Testis (tissue), 3 donors: ENCODE measurements around the gene DPYD. TPM values are rescaled to one million over a fixed set of nuclear protein-coding genes. Genes with fewer than 3 reads are reported as not detected.
"Not testable (repeated sequence)": the region's sequence is repeated elsewhere in the genome, so short reads cannot be mapped to it uniquely, and the experiment has no call there.

Source experiments
- DNase-seq: peaks from one replicate; pipeline ENCODE4 v3.0.0-alpha.2; 2019
- H3K27ac ChIP-seq, 2 donors: fragments of 200-600 bp; sonication (generic); one replicate each; pipeline ENCODE4 v1.5.1; 2019
- H3K27me3 ChIP-seq: fragments of 200-600 bp; sonication (generic); one replicate; pipeline ENCODE4 v1.5.1; 2019
- H3K36me3 ChIP-seq: fragments of 200-600 bp; sonication (generic); one replicate; pipeline ENCODE4 v1.5.1; 2017; ENCODE audit warnings: low read depth; ENCODE audit errors: missing control alignments
- H3K4me1 ChIP-seq: fragments of 200-600 bp; sonication (generic); one replicate; pipeline ENCODE4 v1.5.1; 2019
- H3K4me3 ChIP-seq, 2 donors: fragments of 200-600 bp; sonication (generic); one replicate each; pipeline ENCODE4 v1.5.1; 2017 to 2019
- H3K9me3 ChIP-seq: fragments of 200-600 bp; sonication (generic); one replicate; pipeline ENCODE4 v1.5.1; 2017
- CTCF ChIP-seq, 3 experiments: fragments of 450-650 bp in 2 of 3; fragments of 200-600 bp in 1 of 3; sonication (generic) in 1 of 3; IDR thresholded peaks; one replicate each; pipeline ENCODE4 v1.5.1; 2016 to 2019; ENCODE audit warnings: antibody characterized with exemption in 3 of 3, mild to moderate bottlenecking in 2 of 3, moderate library complexity in 1 of 3
- POLR2A ChIP-seq: fragments of 450-650 bp; IDR thresholded peaks from one replicate; pipeline ENCODE4 v1.6.1; 2017; ENCODE audit warnings: antibody characterized with exemption, mild to moderate bottlenecking, moderate library complexity
- WGBS, 2 donors: methylation state at CpG; one replicate each; pipeline ENCODE4 v1.1.5; 2018; 5-methylcytosine and 5-hydroxymethylcytosine counted together
- intact Hi-C: fragments of 100-400 bp; cut with DNase I; formaldehyde crosslinking; loops from one replicate; pipeline ENCODE4 v1.15.1; 2023; ENCODE audit warnings: low total_unique reads
- polyA plus RNA-seq: library from polyadenylated mRNA; stranded (reverse); fragments of 350-450 nt; fragmentation: Illumina TruSeq; extraction: RNeasy Lipid Tissue Mini Kit (QIAGEN cat#74804); gene quantifications from one replicate; pipeline ENCODE4 v1.2.3, GENCODE V29; 2014; ENCODE audit warnings: low read depth, low replicate concordance; ENCODE audit not compliant: insufficient read depth
- total RNA-seq, 2 donors: library from RNA; depleted of rRNA; stranded (reverse); fragments of >200 nt; gene quantifications; one replicate each; pipeline ENCODE4 v1.2.3, GENCODE V29; 2016

DPYD gene
- total and polyA plus RNA-seq, 3 donors from 2014 or later: 6.7 to 14.7 (median 11.5) TPM

- intact Hi-C loops: no loop called here
- no peaks in the 10 kb centered on the region for H3K9me3 ChIP-seq
- whole genome bisulfite sequencing, 2 donors: 60 to 71% methylated on average over 2 of the region's 2 CpGs
Measured at GRCh38 chr1:97351846-97352245, 569.0 kb downstream of the DPYD start.

GRCh38 chr1:97350662-97351061, 570.2 kb downstream of the DPYD start:
- TF ChIP-seq CTCF (IDR thresholded peaks at IDR 0.05): no peak
- no peak for TF ChIP-seq POLR2A
- 44 to 59% methylated on average over 2 of the region's 2 CpGs for WGBS, 2 donors
- no peak overlapping the region for H3K27ac ChIP-seq
- no peak for DNase-seq
- no peaks in the 10 kb centered on the region for H3K4me1 ChIP-seq
- no peak overlapping the region for H3K4me3 ChIP-seq
- H3K36me3 ChIP-seq: no peaks in the 10 kb centered on the region
- H3K27me3 ChIP-seq: no peaks in the 10 kb centered on the region
- intact Hi-C loops: no loop called here
- no peaks in the 10 kb centered on the region for H3K9me3 ChIP-seq

More at GRCh38 chr1:97351846-97352245, 569.0 kb downstream of the DPYD start:
- Histone ChIP-seq H3K4me3 (no peak overlapping the region), H3K36me3 (no peaks in the 10 kb centered on the region), H3K27me3 (no peaks in the 10 kb centered on the region), H3K27ac (no peak overlapping the region), H3K4me1 (no peaks in the 10 kb centered on the region)
- TF ChIP-seq POLR2A (no peak), CTCF (IDR thresholded peaks at IDR 0.05) (no peak)
- DNase-seq: no peak

- TF ChIP-seq POLR2A (no peak), CTCF (IDR thresholded peaks at IDR 0.05) (no peak)
- Histone ChIP-seq H3K36me3 (no peaks in the 10 kb centered on the region), H3K27ac (no peak overlapping the region), H3K9me3 (no peaks in the 10 kb centered on the region), H3K4me3 (no peak overlapping the region), H3K27me3 (no peaks in the 10 kb centered on the region), H3K4me1 (no peaks in the 10 kb centered on the region)
- no peak for DNase-seq
- intact Hi-C loops: no loop called here
Measured at GRCh38 chr1:97350241-97350640, 570.6 kb downstream of the DPYD start.

GRCh38 chr1:97349794-97350193, 571.0 kb downstream of the DPYD start:
- DNase-seq, H3K9me3 ChIP-seq, H3K27ac ChIP-seq, H3K4me3 ChIP-seq, H3K4me1 ChIP-seq, intact Hi-C loops, H3K36me3 ChIP-seq, H3K27me3 ChIP-seq: not testable (repeated sequence)
- 92 to 100% methylated on average over 1 of the region's 1 CpG for WGBS, 2 donors

- H3K4me1 ChIP-seq: no peaks in the 10 kb centered on the region
- H3K9me3 ChIP-seq: no peaks in the 10 kb centered on the region
- no peak for TF ChIP-seq CTCF (IDR thresholded peaks at IDR 0.05)
- no peak for TF ChIP-seq POLR2A
- H3K27me3 ChIP-seq: no peaks in the 10 kb centered on the region
- H3K4me3 ChIP-seq: no peak overlapping the region
- intact Hi-C loops: no loop called here
- H3K36me3 ChIP-seq: no peaks in the 10 kb centered on the region
- no peak for DNase-seq
- no peak overlapping the region for H3K27ac ChIP-seq
- WGBS, 2 donors: 82 to 87% methylated on average over 3 of the region's 3 CpGs
Measured at GRCh38 chr1:97348599-97349265, 572.1 kb downstream of the DPYD start.
